NCI-H1092 (cell line): ENCODE data around the gene ZDBF2.
A peak's percentile ranks its signal among the peaks of the same experiment; 100 is the strongest.
"Not testable (repeated sequence)": the region's sequence is repeated elsewhere in the genome, so short reads cannot be mapped to it uniquely, and the experiment has no call there.

Experiments used
- DNase-seq: peaks from one replicate; lab custom pipeline; 2025; lab: John Stamatoyannopoulos, UW

Gene ZDBF2

DNA sequence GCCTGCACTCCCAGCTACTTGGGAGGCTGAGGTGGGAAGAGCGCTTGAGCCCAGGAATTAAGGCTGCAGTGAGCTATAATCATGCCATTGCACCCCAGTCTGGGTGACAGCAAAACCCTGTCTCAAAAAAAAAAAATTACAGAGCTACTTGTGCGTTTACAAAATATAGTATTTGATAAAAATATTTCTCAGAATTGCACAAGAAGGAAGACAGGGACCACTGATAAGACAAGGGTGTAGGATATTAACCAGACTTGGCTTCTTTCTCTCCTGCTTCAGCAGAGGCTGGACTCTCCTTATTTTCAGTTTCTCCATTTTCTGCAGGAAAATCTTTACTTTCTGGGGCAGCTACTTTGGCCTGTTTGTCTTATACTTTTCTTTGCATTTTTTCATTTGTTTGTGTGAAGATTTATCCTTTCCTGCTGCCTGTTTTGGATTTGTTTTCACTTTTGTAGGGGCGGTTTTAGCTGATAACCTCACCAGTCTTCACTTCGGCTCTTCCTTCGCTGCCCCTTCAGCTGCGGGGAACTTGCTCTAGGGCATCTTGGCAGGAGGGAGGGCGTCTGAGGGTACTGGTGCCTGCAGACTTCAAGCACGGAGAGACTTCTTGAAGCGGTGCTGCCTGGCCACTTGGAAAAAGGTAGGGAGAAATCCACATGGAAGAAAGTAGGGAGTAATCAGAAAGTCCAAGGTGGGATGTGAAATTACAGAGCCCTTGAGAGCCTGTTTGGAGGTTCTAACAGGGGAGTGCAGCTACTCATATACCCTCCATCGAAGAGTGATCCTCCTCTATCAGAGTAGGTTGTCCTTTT, 14.9 kb upstream of the ZDBF2 start:
- DNase-seq, result no peak

GRCh38 chr2:206260188-206261012, 14.1 kb upstream of the ZDBF2 start:
- DNase-seq, result peak; percentile 4

DNA sequence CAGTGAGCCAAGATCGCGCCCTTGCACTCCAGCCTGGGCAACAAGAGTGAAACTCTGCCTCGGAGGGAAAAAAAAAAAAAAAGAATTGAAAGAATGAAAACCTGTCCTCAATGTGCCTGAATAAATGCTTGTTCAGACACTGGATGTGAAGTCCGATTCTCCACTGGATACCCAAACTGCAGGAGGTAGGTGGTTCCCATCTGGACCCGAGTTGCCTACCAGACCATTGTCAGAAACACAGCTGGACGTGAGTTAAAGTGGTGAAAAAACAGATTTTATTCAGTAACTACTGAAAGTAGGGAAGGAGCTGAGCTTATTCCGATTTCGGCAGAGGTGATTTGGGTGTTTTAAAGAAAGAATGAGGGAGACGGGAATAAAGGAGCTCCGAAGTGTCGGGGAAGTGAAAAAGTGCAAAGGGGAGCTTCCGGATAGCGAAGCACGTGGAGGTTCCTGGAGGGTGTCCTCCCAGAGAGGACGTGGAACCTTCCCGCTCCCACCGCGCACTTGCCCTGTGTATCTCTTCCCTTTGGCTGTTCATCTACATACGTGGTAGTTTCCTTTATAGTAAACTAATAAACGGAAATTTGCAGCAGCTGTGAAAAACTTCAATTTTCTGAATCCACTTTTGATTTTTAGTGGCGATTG, 10.4 kb upstream of the ZDBF2 start:
- DNase-seq, result no peak

GRCh38 chr2:206266130-206267125, 8.0 kb upstream of the ZDBF2 start:
- no peak for DNase-seq

- no peak for DNase-seq
Observed at GRCh38 chr2:206267567-206267966, 6.9 kb upstream of the ZDBF2 start.

DNA sequence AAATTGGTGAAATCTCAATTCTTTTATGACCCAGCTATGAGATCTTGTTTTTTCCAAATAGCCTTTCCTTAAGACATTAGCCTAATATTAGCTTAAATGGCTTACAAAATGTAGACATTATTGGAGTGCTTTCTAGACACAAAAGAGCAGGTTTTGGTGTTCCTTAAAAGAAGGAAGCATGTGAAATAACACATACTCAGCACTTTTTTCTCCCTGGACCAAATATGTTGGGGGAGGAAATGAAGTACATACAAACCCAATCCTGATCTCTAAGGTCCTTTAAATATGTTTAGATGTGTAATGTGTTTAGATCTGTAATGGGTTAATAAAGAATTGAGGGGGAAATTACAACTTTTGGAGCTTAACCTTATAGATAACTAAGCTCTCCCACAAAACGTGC, 3.4 kb upstream of the ZDBF2 start:
- no peak for DNase-seq

GRCh38 chr2:206273905-206274304, 558 bp upstream of the ZDBF2 start:
- DNase-seq, result no peak

DNA sequence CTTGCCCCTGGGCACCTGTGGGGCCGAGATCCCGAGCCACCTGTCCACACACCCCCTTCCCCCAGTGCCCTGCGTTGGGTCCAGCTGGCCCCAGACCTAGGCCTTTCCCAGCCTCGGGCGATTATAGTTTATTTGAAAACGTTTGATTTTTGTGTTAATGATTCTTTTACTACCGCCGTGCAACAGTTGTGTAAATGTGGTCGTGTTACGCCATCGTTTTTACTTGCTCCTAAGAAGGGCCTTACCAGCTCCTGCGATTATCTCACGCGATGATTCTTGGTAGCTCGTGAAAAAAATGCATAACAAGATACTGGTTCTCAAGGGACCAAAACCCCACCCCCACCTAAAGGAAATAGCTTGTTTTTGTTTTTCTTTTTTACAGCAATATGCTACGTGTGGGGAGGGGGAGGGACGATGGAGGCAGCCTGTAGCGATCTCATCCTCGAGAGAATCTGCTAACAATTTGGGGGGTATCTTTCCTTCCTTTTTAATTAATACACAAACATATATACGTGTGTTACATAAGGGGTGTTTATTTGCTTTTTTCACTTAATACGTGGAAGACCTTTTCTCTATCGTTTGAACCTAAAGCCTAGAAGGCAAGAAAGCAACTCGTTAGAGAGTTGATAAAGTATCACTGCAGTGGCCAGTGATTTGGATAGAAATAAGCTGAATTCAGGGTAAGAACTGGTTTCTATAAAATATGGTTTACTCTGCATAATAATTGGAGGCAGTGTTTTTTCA, 1.0 kb downstream of the ZDBF2 start:
- peak; percentile 18 for DNase-seq

GRCh38 chr2:206276169-206276942, 1.9 kb downstream of the ZDBF2 start:
- no peak for DNase-seq

DNA sequence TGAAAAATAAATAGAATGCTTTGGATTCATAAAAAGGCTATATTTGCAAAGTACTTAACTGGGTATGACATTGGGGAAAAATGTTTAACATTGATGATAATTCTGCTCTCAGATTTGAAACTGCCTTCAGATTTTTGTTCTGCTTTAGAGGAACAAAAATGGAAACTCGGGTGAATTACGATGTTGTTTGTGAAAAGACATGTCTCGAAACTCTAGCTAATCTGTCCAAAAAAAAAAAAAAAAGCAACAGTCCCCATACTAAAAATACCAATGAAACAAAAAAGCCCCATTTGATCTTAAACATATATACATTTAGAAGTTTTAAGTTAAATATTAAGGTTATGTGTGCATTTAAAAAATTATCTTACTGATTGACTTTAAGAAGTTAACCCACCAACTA, 3.0 kb downstream of the ZDBF2 start:
- no peak for DNase-seq

- no peak for DNase-seq
Observed at GRCh38 chr2:206282746-206283145, 8.3 kb downstream of the ZDBF2 start.

DNA sequence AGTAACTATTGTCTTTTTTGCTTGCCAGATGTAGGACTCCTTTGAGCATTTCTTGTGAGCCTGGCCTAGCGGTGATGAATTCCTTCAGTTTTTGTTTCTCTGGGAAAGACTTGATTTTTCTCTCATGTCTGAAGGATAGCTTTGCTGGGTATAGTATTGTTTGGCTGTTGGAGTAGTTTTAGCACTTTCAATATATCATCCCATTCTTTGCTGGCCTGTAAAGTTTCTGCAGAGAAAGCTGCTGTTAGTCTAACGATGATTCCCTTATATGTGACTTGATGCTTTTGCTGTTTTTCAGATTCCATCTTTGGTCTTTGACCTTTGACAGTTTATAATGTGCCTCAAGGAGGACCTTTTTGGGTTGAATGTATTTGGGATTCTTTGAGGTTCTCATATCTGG, 12.7 kb downstream of the ZDBF2 start:
- no peak for DNase-seq

DNA sequence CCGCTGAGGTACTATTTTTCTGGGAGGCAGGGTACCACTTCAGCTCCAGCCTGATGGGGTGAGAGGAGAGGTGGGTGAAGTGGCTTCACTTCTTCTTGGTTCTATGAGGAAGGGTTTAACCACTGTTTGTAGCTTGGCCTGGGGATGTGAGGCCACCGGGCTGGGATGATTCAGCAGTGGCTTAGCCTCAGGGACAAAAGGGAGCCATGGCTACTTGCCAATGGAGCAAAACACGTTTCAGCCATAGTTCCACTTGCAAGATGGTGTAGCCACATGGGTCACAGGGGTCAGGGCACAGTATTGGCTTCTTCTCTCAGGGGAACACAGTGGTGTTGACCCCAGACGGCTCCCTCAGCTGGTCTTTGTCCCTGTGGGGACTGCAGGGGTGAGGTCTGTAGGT, 14.9 kb downstream of the ZDBF2 start:
- DNase-seq, result no peak

DNA sequence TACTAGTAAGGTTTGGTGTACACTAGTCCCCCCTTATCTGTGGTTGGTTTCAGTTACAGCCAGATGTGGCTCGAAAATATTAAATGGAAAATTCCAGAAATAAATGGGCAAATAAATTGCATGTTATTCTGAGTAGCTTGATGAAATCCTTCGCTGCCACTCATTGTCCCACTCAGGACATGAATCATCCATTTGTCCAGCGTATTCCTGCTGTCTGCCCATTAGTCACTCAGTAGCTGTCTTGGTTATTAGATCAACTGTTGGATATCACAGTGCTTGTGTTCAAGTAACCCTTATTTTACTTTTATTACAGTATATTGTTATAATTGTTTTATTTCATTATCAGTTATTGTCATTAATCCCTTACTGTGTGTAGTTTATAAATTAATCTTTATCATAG, 21.7 kb downstream of the ZDBF2 start:
- DNase-seq, result no peak

GRCh38 chr2:206299608-206300007, 25.1 kb downstream of the ZDBF2 start:
- DNase-seq, result not testable (repeated sequence)

DNA sequence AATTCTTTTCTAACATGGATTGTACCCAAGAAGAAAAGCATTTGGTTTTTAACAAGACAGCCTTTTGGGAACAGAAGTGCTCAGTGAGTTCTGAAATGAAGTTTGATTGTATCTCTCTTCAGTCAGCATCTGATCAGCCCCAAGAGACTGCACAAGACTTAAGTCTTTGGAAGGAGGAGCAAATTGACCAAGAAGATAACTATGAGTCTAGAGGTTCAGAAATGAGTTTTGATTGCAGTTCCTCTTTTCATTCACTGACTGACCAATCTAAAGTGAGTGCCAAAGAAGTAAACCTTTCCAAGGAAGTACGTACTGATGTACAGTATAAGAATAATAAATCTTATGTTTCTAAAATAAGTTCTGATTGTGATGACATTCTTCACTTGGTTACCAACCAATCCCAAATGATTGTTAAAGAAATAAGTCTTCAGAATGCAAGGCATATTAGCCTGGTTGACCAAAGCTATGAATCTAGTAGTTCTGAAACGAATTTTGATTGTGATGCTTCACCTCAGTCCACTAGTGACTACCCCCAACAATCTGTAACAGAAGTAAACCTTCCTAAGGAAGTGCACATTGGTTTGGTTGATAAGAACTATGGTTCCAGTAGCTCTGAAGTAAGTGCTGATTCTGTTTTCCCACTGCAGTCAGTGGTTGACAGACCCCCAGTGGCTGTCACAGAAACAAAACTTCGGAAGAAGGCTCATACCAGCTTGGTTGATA, 31.2 kb downstream of the ZDBF2 start:
- no peak for DNase-seq

DNA sequence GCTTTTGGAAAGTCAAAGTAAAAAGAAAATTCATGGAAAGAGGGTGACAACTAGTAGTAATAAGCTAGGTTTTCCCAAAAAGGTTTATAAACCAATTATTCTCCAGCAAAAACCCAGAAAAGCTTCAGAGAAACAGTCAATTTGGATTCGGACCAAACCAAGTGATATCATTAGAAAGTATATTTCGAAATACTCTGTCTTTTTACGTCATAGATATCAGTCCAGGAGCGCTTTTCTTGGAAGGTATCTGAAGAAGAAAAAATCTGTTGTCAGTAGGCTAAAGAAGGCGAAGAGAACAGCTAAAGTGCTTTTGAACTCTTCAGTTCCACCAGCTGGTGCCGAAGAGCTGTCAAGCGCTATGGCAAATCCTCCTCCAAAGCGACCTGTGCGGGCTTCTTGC, 36.6 kb downstream of the ZDBF2 start:
- DNase-seq, result no peak

GRCh38 chr2:206316141-206316540, 41.7 kb downstream of the ZDBF2 start:
- DNase-seq, result no peak

DNA sequence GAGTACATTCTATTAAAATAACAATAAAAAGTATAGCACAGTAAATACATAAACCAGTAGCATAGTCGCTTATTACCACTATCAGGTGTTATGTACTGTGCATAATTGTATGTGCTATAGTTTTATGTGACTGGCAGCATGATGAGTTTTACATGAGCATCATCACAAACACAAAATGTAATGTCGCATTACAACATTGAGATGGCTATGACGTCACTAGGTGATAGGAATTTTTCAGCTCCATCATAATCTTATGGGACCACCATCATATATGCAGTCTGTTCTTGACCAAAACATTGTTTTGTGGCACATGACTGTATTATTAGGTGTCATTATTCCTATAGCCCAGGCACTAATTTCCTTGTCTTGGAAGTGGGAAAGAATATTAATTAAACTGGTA, 48.6 kb downstream of the ZDBF2 start:
- no peak for DNase-seq
